ENCODE results near the gene TMEM11.

GRCh38 chr17:21239680-21240368, 25.9 kb upstream of the TMEM11 start:
- TF ChIP-seq CTCF (IDR thresholded peaks at IDR 0.05): peak; percentile 18 to 38 (median 26)
- no peak for TF ChIP-seq EP300 (IDR thresholded peaks at IDR 0.05)
- no peak for TF ChIP-seq POLR2A (IDR thresholded peaks at IDR 0.05)
